ENCODE measurements around the gene PPP1R1A.

- TF ChIP-seq MAX (IDR thresholded peaks at IDR 0.05) (no peak), EP300 (IDR thresholded peaks at IDR 0.05; ENCODE audit: borderline replicate concordance) (no peak), RAD21 (IDR thresholded peaks at IDR 0.05; ENCODE audit: low read depth) (no peak), REST (IDR thresholded peaks at IDR 0.05; ENCODE audit: low read depth) (no peak), USF1 (IDR thresholded peaks at IDR 0.05) (no peak), FOXM1 (IDR thresholded peaks at IDR 0.05; ENCODE audit: borderline replicate concordance, low read depth) (no peak), NFIC (IDR thresholded peaks at IDR 0.05) (no peak), CEBPB (IDR thresholded peaks at IDR 0.05) (no peak), TCF12 (IDR thresholded peaks at IDR 0.05; ENCODE audit: low read depth) (no peak), TAF1 (IDR thresholded peaks at IDR 0.05; ENCODE audit: low read depth) (no peak), YY1 (IDR thresholded peaks at IDR 0.05; ENCODE audit: low read depth) (no peak), TEAD4 (IDR thresholded peaks at IDR 0.05) (no peak)
Measured at GRCh38 chr12:54555670-54556257, 32.7 kb downstream of the PPP1R1A start.
